Smooth muscle cell of the coronary artery (primary cell): Measurements from ENCODE around the gene VCL. TPM values are rescaled to one million over a fixed set of nuclear protein-coding genes. Genes with fewer than 3 reads are reported as not detected.

Experiments
- total RNA-seq: library from RNA; depleted of rRNA; stranded (reverse); fragments of >200 nt; gene quantifications from 2 replicates; pipeline ENCODE4 v1.2.3, GENCODE V29; 2014; ENCODE audit warnings: low replicate concordance

The VCL gene
- total RNA-seq, result 108 and 162 TPM in 2 replicates

GRCh38 chr10:73997787-73998622, at the start of gene VCL:
Gene VCL, plus strand, starts transcription at chr10:73998116. Its CDS starts 92 bp downstream, at chr10:73998208.

GRCh38 chr10:74150204-74150989, 152.5 kb downstream of the VCL start, which contains the start of gene AP3M1:
Gene AP3M1, minus strand, starts transcription at chr10:74150828. Its CDS starts 12,449 bp downstream, at chr10:74138379.

GRCh38 chr10:74150990-74151878, 153.3 kb downstream of the VCL start, which contains the start of gene ADK:
Gene ADK, plus strand, starts transcription at chr10:74151221. Its CDS starts 58 bp downstream, at chr10:74151279.

Other genes starting within 250 kb of the VCL start
- gene CHCHD1, start 216.1 kb upstream of the VCL start, total RNA-seq, result 11.0 and 30.1 TPM in 2 replicates
- gene ZSWIM8, start 212.5 kb upstream of the VCL start, total RNA-seq, result 40.9 and 60.0 TPM in 2 replicates
- 7.7 and 13.0 TPM in 2 replicates for gene NDST2, start 186.5 kb upstream of the VCL start, total RNA-seq
- 18.1 and 22.4 TPM in 2 replicates for gene CAMK2G, start 123.6 kb upstream of the VCL start, total RNA-seq
- gene PLAU, start 87.0 kb upstream of the VCL start, total RNA-seq, result 16.5 and 53.8 TPM in 2 replicates
- gene AP3M1, start 152.7 kb downstream of the VCL start, total RNA-seq, result 11.7 and 20.8 TPM in 2 replicates
- 16.4 and 34.9 TPM in 2 replicates for gene ADK, start 153.1 kb downstream of the VCL start, total RNA-seq